HG02943 (cell line): ENCODE data around the gene SLCO1A2.

Source experiments
- ATAC-seq: cut with Tn5 transposase; IDR thresholded peaks from one replicate; pipeline ENCODE4 v1.9.1; 2021; ENCODE audit warnings: mild to moderate bottlenecking, low read depth, moderate library complexity; ENCODE audit not compliant: unreplicated experiment

Gene SLCO1A2

GRCh38 chr12:21221072-21221471, 113.6 kb downstream of the SLCO1A2 start:
- ATAC-seq: no peak

GRCh38 chr12:21220266-21220665, 114.5 kb downstream of the SLCO1A2 start:
- no peak for ATAC-seq

- ATAC-seq: no peak
Measured at GRCh38 chr12:21219206-21219605, 115.5 kb downstream of the SLCO1A2 start.
